Measurements from ENCODE around the gene TRPM6.

- TF ChIP-seq TEAD4 (IDR thresholded peaks at IDR 0.05) (no peak), MAX (IDR thresholded peaks at IDR 0.05) (no peak), USF1 (IDR thresholded peaks at IDR 0.05) (no peak), TCF12 (IDR thresholded peaks at IDR 0.05; ENCODE audit: low read depth) (no peak), YY1 (IDR thresholded peaks at IDR 0.05; ENCODE audit: low read depth) (no peak), EGR1 (IDR thresholded peaks at IDR 0.05) (no peak), CEBPB (IDR thresholded peaks at IDR 0.05) (no peak)
Measured at GRCh38 chr9:74696520-74696919, 191.2 kb downstream of the TRPM6 start.

All from Ishikawa (cell line).